ENCODE measurements around the gene IDH2. TPM values are rescaled to one million over a fixed set of nuclear protein-coding genes. Genes with fewer than 3 reads are reported as not detected.

The IDH2 gene
- polyA plus RNA-seq, 1 donor from 2014 or later, result 84.7 TPM

DNA sequence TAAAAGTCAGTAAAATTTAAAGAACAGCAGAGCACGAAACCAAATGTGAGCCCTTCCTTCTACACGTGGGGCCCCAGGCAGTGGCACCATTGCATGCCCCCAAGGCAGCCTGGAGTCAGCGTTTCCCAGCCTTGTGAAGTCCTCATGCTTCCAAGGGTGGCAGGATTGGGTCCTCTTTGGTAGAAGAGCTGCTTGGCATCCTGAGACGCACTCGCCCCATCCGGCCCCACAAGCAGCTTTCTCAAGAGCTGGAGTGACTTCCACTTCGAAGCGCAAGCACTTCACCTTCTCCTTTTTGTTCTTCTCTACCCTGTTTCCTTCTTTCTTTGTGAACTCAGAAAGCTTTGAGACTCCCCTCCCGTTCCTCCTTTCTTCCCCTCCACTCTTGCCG is 66.4 kb downstream of the IDH2 start:
- Histone ChIP-seq H3K4me3 (ENCODE audit: low read length) (no peak overlapping the region), H3K79me2 (replicated peaks; ENCODE audit: insufficient read depth, low read length) (peaks cover 9% of the 10 kb centered on the region), H3K27me3 (ENCODE audit: insufficient read depth, low read depth, low read length) (no peaks in the 10 kb centered on the region), H3F3A (ENCODE audit: insufficient read depth, low read length, poor library complexity, severe bottlenecking) (no peaks in the 10 kb centered on the region), H3K27ac (ENCODE audit: low read length) (no peak overlapping the region), H3K36me3 (ENCODE audit: insufficient read depth, low read length) (no peaks in the 10 kb centered on the region), H4K20me1 (ENCODE audit: insufficient read depth) (no peaks in the 10 kb centered on the region), H3K9me2 (ENCODE audit: insufficient read depth, low read length) (no peaks in the 10 kb centered on the region), H3K4me2 (ENCODE audit: low read length) (no peak overlapping the region), H3K9me3 (ENCODE audit: low read length) (no peaks in the 10 kb centered on the region), H3K9ac (ENCODE audit: low read length) (no peak overlapping the region), H2AFZ (ENCODE audit: low read depth, low read length) (no peak overlapping the region)
- TF ChIP-seq SMC3 (conservative IDR thresholded peaks at IDR 0.05; ENCODE audit: poor library complexity) (no peak), MXI1 (conservative IDR thresholded peaks at IDR 0.05; ENCODE audit: poor library complexity, severe bottlenecking) (no peak), POLR2AphosphoS5 (IDR thresholded peaks at IDR 0.05) (no peak), TAF1 (IDR thresholded peaks at IDR 0.05; ENCODE audit: low read depth) (no peak), EP300 (conservative IDR thresholded peaks at IDR 0.05; ENCODE audit: poor library complexity, severe bottlenecking) (no peak), EZH2 (IDR thresholded peaks at IDR 0.05; ENCODE audit: borderline replicate concordance, insufficient read depth, low read length, poor library complexity, severe bottlenecking) (no peak), RAD21 (conservative IDR thresholded peaks at IDR 0.05) (no peak)
- TF ChIP-seq, protein P1, sequence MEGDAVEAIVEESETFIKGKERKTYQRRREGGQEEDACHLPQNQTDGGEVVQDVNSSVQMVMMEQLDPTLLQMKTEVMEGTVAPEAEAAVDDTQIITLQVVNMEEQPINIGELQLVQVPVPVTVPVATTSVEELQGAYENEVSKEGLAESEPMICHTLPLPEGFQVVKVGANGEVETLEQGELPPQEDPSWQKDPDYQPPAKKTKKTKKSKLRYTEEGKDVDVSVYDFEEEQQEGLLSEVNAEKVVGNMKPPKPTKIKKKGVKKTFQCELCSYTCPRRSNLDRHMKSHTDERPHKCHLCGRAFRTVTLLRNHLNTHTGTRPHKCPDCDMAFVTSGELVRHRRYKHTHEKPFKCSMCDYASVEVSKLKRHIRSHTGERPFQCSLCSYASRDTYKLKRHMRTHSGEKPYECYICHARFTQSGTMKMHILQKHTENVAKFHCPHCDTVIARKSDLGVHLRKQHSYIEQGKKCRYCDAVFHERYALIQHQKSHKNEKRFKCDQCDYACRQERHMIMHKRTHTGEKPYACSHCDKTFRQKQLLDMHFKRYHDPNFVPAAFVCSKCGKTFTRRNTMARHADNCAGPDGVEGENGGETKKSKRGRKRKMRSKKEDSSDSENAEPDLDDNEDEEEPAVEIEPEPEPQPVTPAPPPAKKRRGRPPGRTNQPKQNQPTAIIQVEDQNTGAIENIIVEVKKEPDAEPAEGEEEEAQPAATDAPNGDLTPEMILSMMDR (IDR thresholded peaks at IDR 0.05; ENCODE audit: poor library complexity, severe bottlenecking), result no peak
- TF ChIP-seq, protein P2, sequence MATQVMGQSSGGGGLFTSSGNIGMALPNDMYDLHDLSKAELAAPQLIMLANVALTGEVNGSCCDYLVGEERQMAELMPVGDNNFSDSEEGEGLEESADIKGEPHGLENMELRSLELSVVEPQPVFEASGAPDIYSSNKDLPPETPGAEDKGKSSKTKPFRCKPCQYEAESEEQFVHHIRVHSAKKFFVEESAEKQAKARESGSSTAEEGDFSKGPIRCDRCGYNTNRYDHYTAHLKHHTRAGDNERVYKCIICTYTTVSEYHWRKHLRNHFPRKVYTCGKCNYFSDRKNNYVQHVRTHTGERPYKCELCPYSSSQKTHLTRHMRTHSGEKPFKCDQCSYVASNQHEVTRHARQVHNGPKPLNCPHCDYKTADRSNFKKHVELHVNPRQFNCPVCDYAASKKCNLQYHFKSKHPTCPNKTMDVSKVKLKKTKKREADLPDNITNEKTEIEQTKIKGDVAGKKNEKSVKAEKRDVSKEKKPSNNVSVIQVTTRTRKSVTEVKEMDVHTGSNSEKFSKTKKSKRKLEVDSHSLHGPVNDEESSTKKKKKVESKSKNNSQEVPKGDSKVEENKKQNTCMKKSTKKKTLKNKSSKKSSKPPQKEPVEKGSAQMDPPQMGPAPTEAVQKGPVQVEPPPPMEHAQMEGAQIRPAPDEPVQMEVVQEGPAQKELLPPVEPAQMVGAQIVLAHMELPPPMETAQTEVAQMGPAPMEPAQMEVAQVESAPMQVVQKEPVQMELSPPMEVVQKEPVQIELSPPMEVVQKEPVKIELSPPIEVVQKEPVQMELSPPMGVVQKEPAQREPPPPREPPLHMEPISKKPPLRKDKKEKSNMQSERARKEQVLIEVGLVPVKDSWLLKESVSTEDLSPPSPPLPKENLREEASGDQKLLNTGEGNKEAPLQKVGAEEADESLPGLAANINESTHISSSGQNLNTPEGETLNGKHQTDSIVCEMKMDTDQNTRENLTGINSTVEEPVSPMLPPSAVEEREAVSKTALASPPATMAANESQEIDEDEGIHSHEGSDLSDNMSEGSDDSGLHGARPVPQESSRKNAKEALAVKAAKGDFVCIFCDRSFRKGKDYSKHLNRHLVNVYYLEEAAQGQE (IDR thresholded peaks at IDR 0.05; ENCODE audit: borderline replicate concordance), result no peak

DNA sequence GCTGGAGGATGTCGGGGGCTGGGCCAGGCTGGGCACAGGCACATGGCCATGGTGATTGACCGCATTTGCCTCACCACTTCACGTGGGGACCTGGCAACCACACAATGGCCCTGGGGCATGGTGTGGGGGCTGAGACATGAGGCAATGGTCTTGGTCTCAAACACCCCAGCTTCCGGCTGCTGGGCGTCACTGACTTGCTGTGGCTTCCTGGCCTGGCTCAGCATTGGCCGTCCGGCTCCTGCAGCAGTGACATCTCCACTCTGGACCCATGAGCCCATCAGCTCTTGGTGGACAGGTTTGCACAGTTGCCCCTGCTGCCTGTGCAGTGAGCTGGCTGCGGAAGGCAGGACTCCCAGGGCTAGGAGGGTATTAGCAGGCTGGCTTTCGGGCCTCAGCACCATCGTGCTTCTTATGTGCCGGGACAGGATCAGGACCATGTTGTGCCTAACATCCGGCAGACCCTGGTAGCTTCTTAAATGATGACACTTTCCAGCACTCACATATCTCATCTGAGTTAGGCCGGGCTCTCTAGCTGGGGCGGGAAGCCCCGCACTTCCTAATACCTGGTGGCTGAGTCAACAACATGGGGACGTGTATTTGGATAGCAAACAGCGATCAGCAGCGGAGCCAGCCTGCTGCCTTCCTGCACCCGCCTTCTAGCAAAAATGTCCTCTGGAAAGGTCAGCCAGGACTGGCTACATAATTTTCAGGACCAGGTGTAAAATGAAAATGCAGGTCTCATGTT is 67.0 kb downstream of the IDH2 start:
- no peaks in the 10 kb centered on the region for H3K9me3 ChIP-seq (ENCODE audit: low read length)
- no peak overlapping the region for H3K27ac ChIP-seq (ENCODE audit: low read length)
- no peak for TF ChIP-seq MXI1 (conservative IDR thresholded peaks at IDR 0.05; ENCODE audit: poor library complexity, severe bottlenecking)
- TF ChIP-seq SMC3 (conservative IDR thresholded peaks at IDR 0.05; ENCODE audit: poor library complexity), result no peak
- TF ChIP-seq, protein P2 (IDR thresholded peaks at IDR 0.05; ENCODE audit: borderline replicate concordance), result no peak
- TF ChIP-seq EP300 (conservative IDR thresholded peaks at IDR 0.05; ENCODE audit: poor library complexity, severe bottlenecking), result no peak
- TF ChIP-seq, protein P1 (IDR thresholded peaks at IDR 0.05; ENCODE audit: poor library complexity, severe bottlenecking), result no peak
- TF ChIP-seq RAD21 (conservative IDR thresholded peaks at IDR 0.05), result no peak
- no peak for TF ChIP-seq EZH2 (IDR thresholded peaks at IDR 0.05; ENCODE audit: borderline replicate concordance, insufficient read depth, low read length, poor library complexity, severe bottlenecking)
- TF ChIP-seq TAF1 (IDR thresholded peaks at IDR 0.05; ENCODE audit: low read depth), result no peak
- TF ChIP-seq POLR2AphosphoS5 (IDR thresholded peaks at IDR 0.05), result no peak
- H3K36me3 ChIP-seq (ENCODE audit: insufficient read depth, low read length), result no peaks in the 10 kb centered on the region
- H3K9ac ChIP-seq (ENCODE audit: low read length), result no peak overlapping the region
- H3K27me3 ChIP-seq (ENCODE audit: insufficient read depth, low read depth, low read length), result no peaks in the 10 kb centered on the region
- no peak overlapping the region for H3K4me2 ChIP-seq (ENCODE audit: low read length)
- no peaks in the 10 kb centered on the region for H4K20me1 ChIP-seq (ENCODE audit: insufficient read depth)
- no peak overlapping the region for H2AFZ ChIP-seq (ENCODE audit: low read depth, low read length)
- no peaks in the 10 kb centered on the region for H3F3A ChIP-seq (ENCODE audit: insufficient read depth, low read length, poor library complexity, severe bottlenecking)
- H3K79me2 ChIP-seq (replicated peaks; ENCODE audit: insufficient read depth, low read length), result peaks cover 9% of the 10 kb centered on the region
- no peaks in the 10 kb centered on the region for H3K9me2 ChIP-seq (ENCODE audit: insufficient read depth, low read length)
- no peak overlapping the region for H3K4me3 ChIP-seq (ENCODE audit: low read length)

All from neural cell (in vitro differentiated cells).